ENCODE measurements around the gene PRKCE.
"Not testable (repeated sequence)": the region's sequence is repeated elsewhere in the genome, so short reads cannot be mapped to it uniquely, and the experiment has no call there.

Gene PRKCE

DNA sequence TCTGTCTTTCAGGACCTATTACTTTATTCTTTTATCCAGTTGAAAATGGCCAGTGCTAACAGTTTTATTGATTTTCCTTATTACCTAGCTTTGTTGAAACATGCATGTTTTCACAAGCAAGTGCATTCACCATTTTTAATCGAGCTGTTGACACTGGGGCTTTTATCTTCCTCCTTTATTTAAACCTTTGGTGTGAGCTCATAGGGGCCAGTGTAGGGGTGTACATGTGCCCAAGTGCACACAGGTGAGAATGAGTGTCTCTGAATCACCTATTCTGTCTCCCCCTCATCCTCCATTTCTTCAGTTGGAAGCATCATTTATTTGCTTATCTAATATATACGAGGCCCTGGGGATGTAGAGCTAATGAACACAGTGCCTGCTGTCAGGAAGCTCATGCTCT is 199.1 kb downstream of the PRKCE start:
- H3K4me1 Mint-ChIP-seq (ENCODE audit: low read depth): peaks cover 21% of the 10 kb centered on the region
- no peak overlapping the region for H3K4me3 Mint-ChIP-seq
- intact Hi-C loops (cut with micrococcal nuclease): no loop called here
- H3K9me3 Mint-ChIP-seq: peaks cover 6% of the 10 kb centered on the region
- H3K27me3 Mint-ChIP-seq: peaks cover 2% of the 10 kb centered on the region
- H3K36me3 Mint-ChIP-seq (ENCODE audit: low read depth): no peaks in the 10 kb centered on the region
- no peak overlapping the region for H3K27ac Mint-ChIP-seq

DNA sequence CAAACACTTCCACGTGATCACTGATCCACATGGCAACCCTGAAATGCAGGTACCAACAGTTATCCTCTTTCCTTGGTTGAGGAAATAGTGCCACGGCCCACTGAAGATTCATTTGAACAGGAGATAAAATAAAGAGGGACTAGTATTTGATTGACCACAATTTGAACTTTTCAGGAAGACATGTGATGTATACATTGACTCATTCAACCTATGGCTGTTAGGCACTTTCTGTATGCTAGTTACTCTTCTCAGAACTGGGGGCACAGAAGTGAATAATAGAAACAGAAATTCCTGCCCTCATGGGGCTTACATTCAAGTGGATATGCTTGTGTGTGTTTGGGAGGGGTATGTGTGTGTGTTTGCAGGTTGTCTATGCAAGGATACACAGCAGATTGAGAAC is 199.6 kb downstream of the PRKCE start:
- peaks cover 2% of the 10 kb centered on the region for H3K27me3 Mint-ChIP-seq

DNA sequence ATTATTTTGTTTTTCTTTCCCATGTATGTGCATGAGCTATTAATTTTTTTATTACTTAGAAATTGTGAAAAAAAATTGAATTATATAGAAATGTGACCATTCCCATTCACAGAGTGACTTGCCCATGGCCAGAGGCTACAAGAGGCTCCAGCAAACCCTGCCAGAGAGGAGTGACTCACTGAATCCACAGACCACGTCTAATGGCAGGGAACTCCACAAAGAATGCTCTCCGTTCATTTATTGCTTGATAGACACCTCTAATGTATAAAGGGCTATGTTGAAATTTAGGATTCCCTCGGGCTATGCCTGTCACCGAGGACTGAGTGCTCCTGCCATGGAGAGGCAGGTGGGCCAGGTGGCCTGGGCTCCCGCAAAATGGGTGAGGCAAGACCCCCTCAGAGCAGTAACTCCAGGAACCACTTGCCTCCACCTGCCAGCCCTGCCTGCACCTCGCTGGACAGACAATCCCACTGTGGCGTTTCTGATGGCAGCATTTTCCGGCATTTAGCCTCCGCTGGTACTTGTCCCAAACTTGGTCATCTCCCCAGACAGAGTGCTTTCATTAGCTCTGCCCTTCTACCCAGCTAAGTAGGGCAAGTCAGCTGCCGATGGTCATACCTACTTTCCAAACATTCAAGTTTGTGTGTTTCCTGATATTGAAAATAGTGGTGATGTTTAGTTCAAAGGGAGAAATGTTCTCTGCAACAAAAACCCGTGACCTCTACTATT is 200.3 kb downstream of the PRKCE start:
- Mint-ChIP-seq H3K4me1 (ENCODE audit: low read depth) (peaks cover 26% of the 10 kb centered on the region), H3K4me3 (no peak overlapping the region), H3K27me3 (peaks cover 2% of the 10 kb centered on the region), H3K27ac (no peak overlapping the region), H3K9me3 (peaks cover 6% of the 10 kb centered on the region), H3K36me3 (ENCODE audit: low read depth) (no peaks in the 10 kb centered on the region)
- intact Hi-C loops (cut with micrococcal nuclease): no loop called here

More for the DNA sequence above, 199.6 kb downstream of the PRKCE start:
- intact Hi-C loops (cut with micrococcal nuclease): no loop called here
- Mint-ChIP-seq H3K4me3 (no peak overlapping the region), H3K36me3 (ENCODE audit: low read depth) (no peaks in the 10 kb centered on the region), H3K4me1 (ENCODE audit: low read depth) (peaks cover 21% of the 10 kb centered on the region), H3K27ac (no peak overlapping the region), H3K9me3 (peaks cover 6% of the 10 kb centered on the region)

DNA sequence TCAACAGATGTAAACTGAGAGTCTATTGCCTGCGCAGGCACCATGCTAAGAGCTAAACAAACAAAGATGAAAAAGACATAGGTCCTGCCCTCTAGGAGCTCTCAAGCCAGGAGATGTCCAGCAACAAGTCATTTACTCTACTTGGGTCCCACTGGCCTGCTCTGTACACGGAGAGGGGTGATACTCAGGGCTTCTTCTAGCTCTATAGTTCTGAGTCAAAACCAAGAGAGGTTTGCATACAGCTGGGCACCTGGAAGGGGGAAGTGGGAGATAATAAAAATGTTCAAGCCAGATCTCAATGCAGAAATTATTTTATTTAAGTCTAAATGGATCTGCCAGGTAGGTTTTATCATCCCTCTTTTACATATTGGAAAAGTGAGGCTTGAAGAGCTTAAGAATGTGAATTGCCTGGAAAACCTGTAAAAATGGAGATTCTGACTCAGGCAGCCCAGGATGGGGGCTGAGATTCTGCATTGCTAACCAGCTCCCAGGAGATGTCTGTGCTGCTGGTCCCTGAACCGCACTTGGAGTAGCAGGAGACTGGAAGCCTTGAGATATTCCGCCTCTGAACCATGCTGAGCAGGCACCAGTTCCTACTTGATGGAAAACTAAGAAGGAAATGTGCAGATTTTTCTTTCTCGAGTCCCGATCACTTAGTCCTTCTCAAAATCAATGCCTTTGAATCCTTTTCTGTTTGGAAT is 201.1 kb downstream of the PRKCE start:
- H3K4me3 Mint-ChIP-seq: no peak overlapping the region
- H3K27ac Mint-ChIP-seq: no peak overlapping the region
- peaks cover 2% of the 10 kb centered on the region for H3K27me3 Mint-ChIP-seq
- peaks cover 30% of the 10 kb centered on the region for H3K4me1 Mint-ChIP-seq (ENCODE audit: low read depth)
- no peaks in the 10 kb centered on the region for H3K36me3 Mint-ChIP-seq (ENCODE audit: low read depth)
- H3K9me3 Mint-ChIP-seq: peaks cover 6% of the 10 kb centered on the region
- intact Hi-C loops (cut with micrococcal nuclease): no loop called here

DNA sequence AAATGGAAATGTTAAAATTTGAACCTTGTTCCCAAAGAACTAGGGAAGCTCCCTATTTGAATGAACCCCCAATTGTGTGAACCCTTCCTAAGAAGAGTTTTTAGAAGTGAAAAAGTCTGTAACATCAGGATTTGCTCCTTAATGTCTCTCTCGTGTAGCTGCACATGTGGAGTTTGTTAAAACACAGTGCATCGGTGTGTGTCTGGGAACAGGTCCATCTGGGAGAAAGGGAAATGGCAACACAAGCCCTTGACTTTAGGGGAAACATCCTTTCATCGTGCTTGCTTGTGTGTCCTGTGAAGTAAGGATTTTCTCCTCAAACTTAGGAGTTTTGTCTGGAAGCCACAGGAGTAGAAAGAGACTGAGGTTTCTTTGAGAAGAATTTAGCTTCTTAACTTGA is 203.9 kb downstream of the PRKCE start:
- Mint-ChIP-seq H3K27ac (no peak overlapping the region), H3K4me3 (no peak overlapping the region), H3K4me1 (ENCODE audit: low read depth) (peaks cover 20% of the 10 kb centered on the region), H3K9me3 (no peaks in the 10 kb centered on the region), H3K36me3 (ENCODE audit: low read depth) (no peaks in the 10 kb centered on the region), H3K27me3 (no peaks in the 10 kb centered on the region)
- intact Hi-C loops (cut with micrococcal nuclease): no loop called here

DNA sequence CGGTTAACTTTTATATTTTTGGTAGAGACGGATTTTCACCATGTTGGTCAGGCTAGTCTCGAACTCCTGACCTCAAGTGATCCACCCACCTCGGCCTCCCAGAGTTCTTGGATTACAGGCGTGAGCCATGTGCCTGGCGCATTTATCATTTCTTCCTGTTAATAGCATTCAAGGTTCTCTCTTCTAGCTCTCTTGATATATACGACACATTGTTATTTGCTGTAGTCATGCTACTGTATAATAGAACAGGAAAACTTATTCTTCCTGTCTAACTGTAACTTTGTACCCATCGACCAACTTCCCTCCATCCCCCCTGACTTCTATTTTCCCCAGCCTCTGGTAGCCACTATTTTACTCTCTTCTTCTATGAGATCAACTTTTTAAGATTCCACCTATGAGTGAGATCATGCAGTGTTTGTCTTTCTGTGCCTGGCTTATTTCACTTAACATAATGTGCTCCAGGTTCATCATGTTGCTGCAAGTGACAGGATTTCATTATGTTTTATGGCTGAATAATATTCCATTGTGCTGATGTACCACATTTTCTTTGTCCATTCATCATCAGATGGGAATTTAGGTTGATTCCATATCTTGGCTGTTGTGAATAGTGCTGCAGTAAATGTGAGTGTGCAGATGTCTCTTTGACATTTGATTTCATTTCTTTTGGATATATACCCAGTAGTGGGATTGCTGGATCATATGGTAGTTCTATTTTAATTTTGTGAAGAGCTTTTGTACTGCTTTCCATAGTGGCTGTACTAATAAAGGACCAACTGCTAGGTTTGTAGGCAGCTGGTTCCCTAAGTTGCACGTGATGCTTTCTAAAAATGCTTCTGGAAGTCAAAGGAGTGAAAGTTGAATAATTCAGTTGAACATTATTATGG is 205.2 kb downstream of the PRKCE start:
- peaks cover 22% of the 10 kb centered on the region for H3K4me1 Mint-ChIP-seq (ENCODE audit: low read depth)
- H3K4me3 Mint-ChIP-seq: no peak overlapping the region
- H3K9me3 Mint-ChIP-seq: no peaks in the 10 kb centered on the region
- H3K36me3 Mint-ChIP-seq (ENCODE audit: low read depth): no peaks in the 10 kb centered on the region
- H3K27ac Mint-ChIP-seq: no peak overlapping the region
- intact Hi-C loops (cut with micrococcal nuclease): no loop called here
- H3K27me3 Mint-ChIP-seq: no peaks in the 10 kb centered on the region

DNA sequence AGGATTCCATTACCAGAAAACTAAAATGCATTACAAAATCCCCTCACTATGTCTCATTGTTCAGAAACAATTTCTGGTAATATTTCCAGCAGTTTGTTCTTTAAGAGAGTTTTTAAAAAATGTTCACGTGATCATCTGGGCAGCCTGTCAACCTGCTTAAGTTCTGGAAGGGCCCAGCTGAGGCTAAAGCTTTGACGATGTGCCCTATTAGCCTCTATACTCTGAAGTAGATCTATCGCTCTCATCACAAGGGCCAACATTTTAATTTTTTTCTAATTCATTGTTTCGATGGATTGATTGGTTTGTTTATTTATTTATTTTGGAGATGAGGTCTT is 205.8 kb downstream of the PRKCE start:
- H3K27ac Mint-ChIP-seq: no peak overlapping the region
- H3K36me3 Mint-ChIP-seq (ENCODE audit: low read depth): no peaks in the 10 kb centered on the region
- H3K27me3 Mint-ChIP-seq: no peaks in the 10 kb centered on the region
- no peak overlapping the region for H3K4me3 Mint-ChIP-seq
- intact Hi-C loops (cut with micrococcal nuclease): no loop called here
- no peaks in the 10 kb centered on the region for H3K9me3 Mint-ChIP-seq
- H3K4me1 Mint-ChIP-seq (ENCODE audit: low read depth): peaks cover 25% of the 10 kb centered on the region

DNA sequence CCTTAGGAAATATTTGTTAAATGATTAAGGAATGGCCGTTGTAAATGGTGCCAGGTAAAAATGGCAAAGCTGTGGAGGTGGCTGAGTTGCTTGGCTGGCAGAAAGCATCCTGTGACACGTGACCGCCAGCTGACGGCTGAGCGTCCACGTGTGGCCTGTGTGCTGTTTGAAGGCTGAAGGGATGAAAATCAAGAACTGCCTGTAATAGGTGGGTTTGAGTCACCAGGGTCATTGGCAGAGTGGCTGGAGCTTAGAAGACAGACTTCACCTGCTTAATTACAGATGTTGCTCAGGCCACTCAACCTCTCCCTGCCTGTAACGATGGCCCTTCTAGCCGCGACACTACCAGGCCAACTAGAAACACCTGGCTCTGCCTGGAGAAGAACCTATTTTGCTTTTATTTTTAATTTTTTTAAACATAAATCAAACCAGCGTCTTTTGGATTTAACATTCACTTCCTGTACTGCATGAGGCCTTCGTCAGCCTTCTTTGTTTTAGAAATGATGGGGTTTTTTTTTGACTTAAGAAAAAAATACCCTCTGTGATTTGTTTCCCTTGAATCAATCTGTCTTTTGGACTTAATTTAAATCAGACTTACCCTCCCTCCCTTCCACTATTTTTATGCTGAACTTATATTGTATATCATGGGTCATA is 206.5 kb downstream of the PRKCE start:
- H3K36me3 Mint-ChIP-seq (ENCODE audit: low read depth): no peaks in the 10 kb centered on the region
- H3K27me3 Mint-ChIP-seq: no peaks in the 10 kb centered on the region
- H3K27ac Mint-ChIP-seq: no peak overlapping the region
- no peaks in the 10 kb centered on the region for H3K9me3 Mint-ChIP-seq
- no peak overlapping the region for H3K4me3 Mint-ChIP-seq
- intact Hi-C loops (cut with micrococcal nuclease): no loop called here
- peaks cover 32% of the 10 kb centered on the region for H3K4me1 Mint-ChIP-seq (ENCODE audit: low read depth)

DNA sequence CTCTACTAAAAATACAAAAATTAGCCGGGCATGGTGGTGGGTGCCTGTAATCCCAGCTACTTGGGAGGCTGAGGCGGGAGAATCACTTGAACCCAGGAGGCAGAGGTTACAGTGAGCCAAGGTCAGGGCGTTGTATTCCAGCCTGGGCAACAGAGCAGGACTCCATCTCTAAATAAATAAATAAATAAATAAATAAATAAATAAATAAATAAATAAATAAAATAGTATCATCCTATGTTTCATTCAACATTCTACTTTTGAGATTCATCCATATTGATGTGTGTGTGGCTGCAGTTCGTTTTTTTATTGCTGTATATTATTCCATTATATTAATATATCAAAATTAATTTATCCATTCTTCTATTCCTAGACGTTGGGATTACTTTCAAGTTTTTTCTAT is 207.4 kb downstream of the PRKCE start:
- H3K27ac Mint-ChIP-seq; H3K27me3 Mint-ChIP-seq; H3K36me3 Mint-ChIP-seq (ENCODE audit: low read depth); H3K9me3 Mint-ChIP-seq; intact Hi-C loops (cut with micrococcal nuclease); H3K4me3 Mint-ChIP-seq: not testable (repeated sequence)
- peaks cover 40% of the 10 kb centered on the region for H3K4me1 Mint-ChIP-seq (ENCODE audit: low read depth)

DNA sequence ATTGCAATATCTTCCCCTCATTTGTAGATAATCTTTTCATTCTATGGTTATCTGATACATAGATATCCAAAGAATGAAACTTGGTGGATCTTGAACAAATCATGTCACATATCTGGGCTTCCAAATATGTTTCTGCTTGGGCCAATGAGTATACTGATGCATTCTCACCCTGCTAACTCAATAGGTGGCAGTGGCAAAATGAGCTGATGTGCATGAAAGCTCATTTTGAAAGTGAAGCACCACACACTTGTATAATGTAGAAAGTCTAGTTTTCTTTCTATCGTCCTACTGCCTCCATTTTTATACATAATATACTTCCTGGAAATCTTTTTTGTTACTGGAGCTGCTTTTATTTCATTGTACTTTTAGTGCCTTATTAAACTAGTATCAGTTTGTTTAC is 208.2 kb downstream of the PRKCE start:
- intact Hi-C loops (cut with micrococcal nuclease): no loop called here
- H3K4me3 Mint-ChIP-seq: no peak overlapping the region
- H3K4me1 Mint-ChIP-seq (ENCODE audit: low read depth): peaks cover 40% of the 10 kb centered on the region
- no peaks in the 10 kb centered on the region for H3K27me3 Mint-ChIP-seq
- H3K36me3 Mint-ChIP-seq (ENCODE audit: low read depth): no peaks in the 10 kb centered on the region
- H3K9me3 Mint-ChIP-seq: no peaks in the 10 kb centered on the region
- H3K27ac Mint-ChIP-seq: no peak overlapping the region

DNA sequence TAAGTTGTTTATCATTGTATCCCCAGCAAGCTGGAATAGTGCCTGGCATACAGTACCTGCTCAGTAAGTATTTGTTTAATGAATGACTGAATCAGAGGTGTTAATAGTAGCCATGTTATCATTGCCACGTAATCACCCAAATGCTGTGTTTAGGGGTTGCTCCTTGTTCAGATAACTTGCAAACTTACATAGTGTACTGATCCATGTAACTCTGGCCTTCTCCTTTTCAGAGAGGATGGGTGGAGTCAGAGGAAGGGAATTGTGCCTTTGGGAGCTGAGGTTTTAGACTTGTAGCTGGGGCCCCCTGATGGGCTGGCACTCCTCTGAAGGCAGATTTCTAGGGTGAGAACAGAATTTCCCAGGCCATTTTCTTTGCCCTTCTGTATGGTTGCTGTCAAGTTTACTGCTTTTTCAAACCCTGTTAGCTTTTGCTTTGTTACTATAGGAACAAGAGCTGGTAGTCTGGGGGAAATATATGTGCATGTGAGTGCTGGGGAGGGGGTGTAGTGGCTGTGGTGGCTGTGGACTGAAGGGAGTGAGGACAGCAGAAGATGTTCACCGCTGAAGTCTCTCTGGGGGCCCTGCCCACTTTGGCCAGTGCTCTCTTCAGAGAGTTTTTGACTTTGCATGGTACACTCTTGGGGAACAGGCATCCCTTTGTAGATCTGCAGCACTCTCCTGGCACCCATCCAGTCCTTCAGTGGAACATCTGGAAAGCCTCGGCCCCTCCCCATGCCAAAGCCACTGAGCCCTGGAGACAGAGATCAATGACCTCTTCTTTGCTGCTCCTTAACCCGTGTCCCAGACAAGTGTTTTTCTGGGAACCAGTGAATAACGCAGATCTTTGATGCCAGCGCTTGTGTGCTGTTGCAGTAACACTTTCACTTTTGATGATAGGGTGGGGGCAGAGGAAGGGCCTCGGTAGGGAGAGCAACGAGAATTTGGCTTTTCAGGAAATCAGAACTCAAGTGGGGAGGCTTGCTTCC is 209.0 kb downstream of the PRKCE start:
- Mint-ChIP-seq H3K4me3 (peak overlapping the region; percentile 53), H3K9me3 (no peaks in the 10 kb centered on the region), H3K36me3 (ENCODE audit: low read depth) (no peaks in the 10 kb centered on the region), H3K4me1 (ENCODE audit: low read depth) (peaks cover 40% of the 10 kb centered on the region), H3K27me3 (no peaks in the 10 kb centered on the region), H3K27ac (peak overlapping the region; percentile 30)
- intact Hi-C loops (cut with micrococcal nuclease): no loop called here

DNA sequence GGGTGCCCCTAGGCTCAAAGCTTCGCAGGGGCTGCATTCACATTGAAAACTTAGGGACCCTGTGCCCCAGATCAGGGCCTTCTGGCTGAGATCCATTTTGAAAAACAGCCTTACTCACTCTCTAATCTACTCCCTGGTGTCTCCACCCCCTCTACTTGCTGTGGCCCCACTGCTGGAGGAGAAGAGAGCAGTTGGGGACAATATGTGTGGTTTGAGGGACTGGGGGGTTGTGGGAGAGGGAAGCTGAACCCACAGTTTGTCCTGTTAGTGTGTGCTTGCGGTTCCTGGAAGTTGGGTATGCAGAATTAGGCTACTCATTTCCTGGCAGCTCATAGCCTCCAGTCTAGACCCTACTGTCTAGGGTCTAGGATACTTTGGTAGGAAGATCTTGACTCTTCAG is 211.4 kb downstream of the PRKCE start:
- intact Hi-C loops (cut with micrococcal nuclease): no loop called here
- Mint-ChIP-seq H3K27me3 (no peaks in the 10 kb centered on the region), H3K4me3 (no peak overlapping the region), H3K36me3 (ENCODE audit: low read depth) (no peaks in the 10 kb centered on the region), H3K9me3 (no peaks in the 10 kb centered on the region), H3K27ac (no peak overlapping the region), H3K4me1 (ENCODE audit: low read depth) (peaks cover 31% of the 10 kb centered on the region)

DNA sequence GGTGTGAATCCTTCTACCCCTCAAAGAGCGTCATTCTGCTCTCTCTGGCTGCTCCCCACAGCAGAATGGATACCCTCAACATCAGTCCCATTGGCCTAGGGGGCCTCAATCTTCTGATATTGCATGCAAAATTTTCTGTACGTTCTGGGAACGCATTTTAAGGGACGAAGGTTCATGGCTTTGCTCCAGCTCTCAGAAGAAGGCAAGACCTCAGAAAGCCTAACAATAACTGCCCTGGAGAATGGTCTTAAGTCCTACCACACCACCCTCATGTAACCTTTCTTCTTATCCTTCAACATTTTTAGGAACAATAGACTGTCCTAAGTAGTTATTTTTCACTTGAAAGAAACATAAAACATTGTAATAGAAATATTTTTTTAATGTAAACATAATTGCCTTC is 212.6 kb downstream of the PRKCE start:
- no peaks in the 10 kb centered on the region for H3K9me3 Mint-ChIP-seq
- no peak overlapping the region for H3K27ac Mint-ChIP-seq
- intact Hi-C loops (cut with micrococcal nuclease): no loop called here
- no peak overlapping the region for H3K4me3 Mint-ChIP-seq
- peaks cover 31% of the 10 kb centered on the region for H3K4me1 Mint-ChIP-seq (ENCODE audit: low read depth)
- H3K27me3 Mint-ChIP-seq: no peaks in the 10 kb centered on the region
- H3K36me3 Mint-ChIP-seq (ENCODE audit: low read depth): no peaks in the 10 kb centered on the region
